GM19452 (cell line): ENCODE results near the gene SERPINB6.
"Not testable (repeated sequence)": the region's sequence is repeated elsewhere in the genome, so short reads cannot be mapped to it uniquely, and the experiment has no call there.

ENCODE experiments used
- ATAC-seq: cut with Tn5 transposase; IDR thresholded peaks from one replicate; pipeline ENCODE4 v1.9.1; 2021; ENCODE audit not compliant: unreplicated experiment

Gene SERPINB6

GRCh38 chr6:2959909-2960719, 11.3 kb downstream of the SERPINB6 start:
- no peak for ATAC-seq

- ATAC-seq, result no peak
Measured at GRCh38 chr6:2958776-2959175, 12.6 kb downstream of the SERPINB6 start.

- no peak for ATAC-seq
Measured at GRCh38 chr6:2958331-2958711, 13.0 kb downstream of the SERPINB6 start.

GRCh38 chr6:2957696-2958330, 13.6 kb downstream of the SERPINB6 start:
- ATAC-seq, result no peak

- no peak for ATAC-seq
Measured at GRCh38 chr6:2956930-2957685, 14.3 kb downstream of the SERPINB6 start.

- no peak for ATAC-seq
Measured at GRCh38 chr6:2953098-2953497, 18.3 kb downstream of the SERPINB6 start.

- ATAC-seq, result peak; percentile 63
Measured at GRCh38 chr6:2952557-2953095, 18.7 kb downstream of the SERPINB6 start.

- ATAC-seq, result no peak
Measured at GRCh38 chr6:2951728-2952127, 19.6 kb downstream of the SERPINB6 start.

- no peak for ATAC-seq
Measured at GRCh38 chr6:2950713-2951112, 20.7 kb downstream of the SERPINB6 start.

- ATAC-seq, result no peak
Measured at GRCh38 chr6:2949536-2950083, 21.8 kb downstream of the SERPINB6 start.

- ATAC-seq, result no peak
Measured at GRCh38 chr6:2949121-2949520, 22.2 kb downstream of the SERPINB6 start.

- ATAC-seq, result no peak
Measured at GRCh38 chr6:2948228-2949025, 22.9 kb downstream of the SERPINB6 start.

GRCh38 chr6:2947445-2947844, 23.9 kb downstream of the SERPINB6 start:
- ATAC-seq, result no peak

GRCh38 chr6:2945153-2945452, 26.3 kb downstream of the SERPINB6 start:
- no peak for ATAC-seq

- no peak for ATAC-seq
Measured at GRCh38 chr6:2944405-2945152, 26.8 kb downstream of the SERPINB6 start.

- no peak for ATAC-seq
Measured at GRCh38 chr6:2943564-2943955, 27.8 kb downstream of the SERPINB6 start.

GRCh38 chr6:2942914-2943563, 28.3 kb downstream of the SERPINB6 start:
- no peak for ATAC-seq

- ATAC-seq, result not testable (repeated sequence)
Measured at GRCh38 chr6:2942116-2942515, 29.3 kb downstream of the SERPINB6 start.

GRCh38 chr6:2940851-2941250, 30.5 kb downstream of the SERPINB6 start:
- no peak for ATAC-seq
